WTC11 (cell line): ENCODE measurements around the gene COX5A. TPM values are rescaled to one million over a fixed set of nuclear protein-coding genes. Genes with fewer than 3 reads are reported as not detected.

Source experiments
- ATAC-seq: fragments of 200-7000 bp; cut with Tn5 transposase; 2 replicates; pipeline ENCODE4 v1.10.0; 2021; ENCODE audit warnings: mild to moderate bottlenecking, moderate library complexity
- CTCF ChIA-PET: fragments of 300-600 bp; sonication (Branson Sonifier 250); formaldehyde crosslinking; loops from one replicate; lab custom pipeline; 2021; ENCODE audit warnings: antibody characterized with exemption; lab: Charles Lee
- POLR2A ChIA-PET: fragments of 350-600 bp; sonication (Branson Sonifier 250); formaldehyde crosslinking; loops from one replicate; lab custom pipeline; 2021; ENCODE audit warnings: antibody characterized with exemption; lab: Charles Lee
- DNase-seq: peaks from one replicate; pipeline ENCODE4 v3.0.0; 2021; ENCODE audit warnings: low spot score
- H3K27ac Mint-ChIP-seq: 2 replicates; pipeline ENCODE4 v1.8.0; 2021; ENCODE audit warnings: mixed read lengths
- H3K27me3 Mint-ChIP-seq: 2 replicates; pipeline ENCODE4 v1.8.0; 2021; ENCODE audit warnings: low read depth, mild to moderate bottlenecking, moderate library complexity, mixed read lengths
- H3K36me3 Mint-ChIP-seq: 2 replicates; pipeline ENCODE4 v1.8.0; 2021; ENCODE audit warnings: mixed read lengths
- H3K4me1 Mint-ChIP-seq: 2 replicates; pipeline ENCODE4 v1.8.0; 2022; ENCODE audit warnings: mixed read lengths
- H3K4me3 Mint-ChIP-seq: 2 replicates; pipeline ENCODE4 v1.8.0; 2021; ENCODE audit warnings: mild to moderate bottlenecking, moderate library complexity, mixed read lengths
- H3K9me3 Mint-ChIP-seq: 2 replicates; pipeline ENCODE4 v1.8.0; 2021; ENCODE audit warnings: mixed read lengths
- EMX1 ChIP-seq: fragments of 250-450 bp; sonication (Bioruptor Pico); IDR thresholded peaks from 2 replicates; pipeline ENCODE4 v1.8.0; 2021; ENCODE audit warnings: mild to moderate bottlenecking
- ESRRA ChIP-seq: sonication (generic); formaldehyde crosslinking; IDR thresholded peaks from 2 replicates; pipeline ENCODE4 v1.8.1; 2022; ENCODE audit warnings: mild to moderate bottlenecking, missing genetic modification reagents, borderline replicate concordance
- FOXJ3 ChIP-seq: sonication (generic); formaldehyde crosslinking; IDR thresholded peaks from 2 replicates; pipeline ENCODE4 v1.9.0; 2021; ENCODE audit warnings: missing genetic modification reagents, mild to moderate bottlenecking, borderline replicate concordance
- FOXK1 ChIP-seq: sonication (generic); formaldehyde crosslinking; IDR thresholded peaks from 2 replicates; pipeline ENCODE4 v1.8.0; 2022; ENCODE audit warnings: mild to moderate bottlenecking, moderate library complexity, missing genetic modification reagents
- FOXP1 ChIP-seq: sonication (generic); formaldehyde crosslinking; IDR thresholded peaks from 2 replicates; pipeline ENCODE4 v1.8.0; 2022; ENCODE audit warnings: missing genetic modification reagents, mild to moderate bottlenecking, moderate library complexity, borderline replicate concordance
- IRF2 ChIP-seq: sonication (generic); formaldehyde crosslinking; IDR thresholded peaks from 2 replicates; pipeline ENCODE4 v1.8.0; 2022; ENCODE audit warnings: low read depth, missing genetic modification reagents, borderline replicate concordance
- JUN ChIP-seq: sonication (generic); formaldehyde crosslinking; IDR thresholded peaks from 2 replicates; pipeline ENCODE4 v1.8.0; 2023; ENCODE audit warnings: mild to moderate bottlenecking, missing genetic modification reagents
- NR1H2 ChIP-seq: sonication (generic); formaldehyde crosslinking; IDR thresholded peaks from 2 replicates; pipeline ENCODE4 v1.9.0; 2021; ENCODE audit warnings: mild to moderate bottlenecking, moderate library complexity, missing genetic modification reagents
- SMAD3 ChIP-seq: sonication (generic); formaldehyde crosslinking; IDR thresholded peaks from 2 replicates; pipeline ENCODE4 v1.8.0; 2022; ENCODE audit warnings: missing genetic modification reagents, mild to moderate bottlenecking, borderline replicate concordance
- SOX15 ChIP-seq: fragments of 250-450 bp; sonication (Bioruptor Pico); IDR thresholded peaks from 2 replicates; pipeline ENCODE4 v1.9.0; 2021; ENCODE audit warnings: mild to moderate bottlenecking
- SP1 ChIP-seq: sonication (generic); formaldehyde crosslinking; conservative IDR thresholded peaks from 2 replicates; pipeline ENCODE4 v1.8.1; 2022; ENCODE audit warnings: missing genetic modification reagents
- TP53 ChIP-seq: sonication (generic); formaldehyde crosslinking; IDR thresholded peaks from 2 replicates; pipeline ENCODE4 v1.8.1; 2023; ENCODE audit warnings: mild to moderate bottlenecking, missing genetic modification reagents
- ZNF121 ChIP-seq: sonication (generic); formaldehyde crosslinking; IDR thresholded peaks from 2 replicates; pipeline ENCODE4 v1.8.0; 2023; ENCODE audit warnings: missing genetic modification reagents
- ZNF263 ChIP-seq: sonication (generic); formaldehyde crosslinking; IDR thresholded peaks from 2 replicates; pipeline ENCODE4 v1.8.1; 2022; ENCODE audit warnings: low read depth, mild to moderate bottlenecking, moderate library complexity, missing genetic modification reagents
- total RNA-seq: library from RNA; stranded (reverse); gene quantifications from 3 replicates; pipeline ENCODE4 v1.2.3, GENCODE V29; 2021
- TF ChIP-seq, protein P1 (sequence below): fragments of 250-450 bp; sonication (Bioruptor Pico); IDR thresholded peaks from 2 replicates; pipeline ENCODE4 v1.9.0; 2021; ENCODE audit warnings: mild to moderate bottlenecking
- TF ChIP-seq, protein P2 (sequence below): fragments of 250-450 bp; sonication (Bioruptor Pico); IDR thresholded peaks from 2 replicates; pipeline ENCODE4 v1.9.0; 2021; ENCODE audit warnings: mild to moderate bottlenecking
- TF ChIP-seq, protein P3 (sequence below): sonication (generic); formaldehyde crosslinking; IDR thresholded peaks from 2 replicates; pipeline ENCODE4 v1.8.1; 2022; ENCODE audit warnings: missing genetic modification reagents, borderline replicate concordance
- TF ChIP-seq, protein P4 (sequence below): fragments of 250-450 bp; sonication (Bioruptor Pico); IDR thresholded peaks from 2 replicates; pipeline ENCODE4 v1.8.0; 2021; ENCODE audit warnings: mild to moderate bottlenecking
- TF ChIP-seq, protein P5 (sequence below): fragments of 200-600 bp; IDR thresholded peaks from 2 replicates; pipeline ENCODE4 v1.8.0; 2022; ENCODE audit warnings: antibody characterized with exemption
- TF ChIP-seq, protein P6 (sequence below): sonication (generic); formaldehyde crosslinking; IDR thresholded peaks from 2 replicates; pipeline ENCODE4 v1.8.1; 2023; ENCODE audit warnings: mild to moderate bottlenecking, missing genetic modification reagents

Gene COX5A
- total RNA-seq, 1 experiment from 2014 or later, result 354 TPM

DNA sequence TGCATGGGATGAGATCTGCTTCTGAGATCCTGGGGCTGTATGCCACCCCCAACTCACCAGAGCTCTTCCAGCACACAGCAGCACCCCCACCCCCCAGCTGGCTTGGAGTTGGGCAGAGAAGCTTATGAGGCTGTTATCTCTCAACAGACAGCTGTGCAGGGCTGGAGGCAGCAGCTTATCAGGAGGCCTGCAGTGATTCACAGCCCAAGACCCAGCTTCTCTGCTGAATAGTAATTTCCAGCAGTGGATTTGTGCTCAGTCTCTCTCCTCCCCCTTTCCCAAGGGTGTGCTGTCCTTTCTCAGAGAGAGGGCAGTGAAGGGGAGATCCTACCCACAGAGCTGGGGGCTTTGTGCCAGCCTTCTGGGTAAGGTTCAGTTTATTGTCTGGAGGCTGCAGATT, 16.6 kb upstream of the COX5A start:
- TF ChIP-seq FOXJ3 (no peak), SMAD3 (no peak), SOX15 (CRISPR knock-in tag) (no peak), ZNF263 (no peak), JUN (CRISPR knock-in tag) (no peak), SP1 (CRISPR knock-in tag) (no peak), IRF2 (no peak)
- TF ChIP-seq, protein P1, sequence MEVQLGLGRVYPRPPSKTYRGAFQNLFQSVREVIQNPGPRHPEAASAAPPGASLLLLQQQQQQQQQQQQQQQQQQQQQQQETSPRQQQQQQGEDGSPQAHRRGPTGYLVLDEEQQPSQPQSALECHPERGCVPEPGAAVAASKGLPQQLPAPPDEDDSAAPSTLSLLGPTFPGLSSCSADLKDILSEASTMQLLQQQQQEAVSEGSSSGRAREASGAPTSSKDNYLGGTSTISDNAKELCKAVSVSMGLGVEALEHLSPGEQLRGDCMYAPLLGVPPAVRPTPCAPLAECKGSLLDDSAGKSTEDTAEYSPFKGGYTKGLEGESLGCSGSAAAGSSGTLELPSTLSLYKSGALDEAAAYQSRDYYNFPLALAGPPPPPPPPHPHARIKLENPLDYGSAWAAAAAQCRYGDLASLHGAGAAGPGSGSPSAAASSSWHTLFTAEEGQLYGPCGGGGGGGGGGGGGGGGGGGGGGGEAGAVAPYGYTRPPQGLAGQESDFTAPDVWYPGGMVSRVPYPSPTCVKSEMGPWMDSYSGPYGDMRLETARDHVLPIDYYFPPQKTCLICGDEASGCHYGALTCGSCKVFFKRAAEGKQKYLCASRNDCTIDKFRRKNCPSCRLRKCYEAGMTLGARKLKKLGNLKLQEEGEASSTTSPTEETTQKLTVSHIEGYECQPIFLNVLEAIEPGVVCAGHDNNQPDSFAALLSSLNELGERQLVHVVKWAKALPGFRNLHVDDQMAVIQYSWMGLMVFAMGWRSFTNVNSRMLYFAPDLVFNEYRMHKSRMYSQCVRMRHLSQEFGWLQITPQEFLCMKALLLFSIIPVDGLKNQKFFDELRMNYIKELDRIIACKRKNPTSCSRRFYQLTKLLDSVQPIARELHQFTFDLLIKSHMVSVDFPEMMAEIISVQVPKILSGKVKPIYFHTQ, result no peak
- TF ChIP-seq, protein P2, sequence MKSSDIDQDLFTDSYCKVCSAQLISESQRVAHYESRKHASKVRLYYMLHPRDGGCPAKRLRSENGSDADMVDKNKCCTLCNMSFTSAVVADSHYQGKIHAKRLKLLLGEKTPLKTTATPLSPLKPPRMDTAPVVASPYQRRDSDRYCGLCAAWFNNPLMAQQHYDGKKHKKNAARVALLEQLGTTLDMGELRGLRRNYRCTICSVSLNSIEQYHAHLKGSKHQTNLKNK (CRISPR knock-in tag), result no peak
- DNase-seq, result no peak
- POLR2A ChIA-PET, result no interaction called here
- no peaks in the 10 kb centered on the region for H3K36me3 Mint-ChIP-seq
- no peaks in the 10 kb centered on the region for H3K9me3 Mint-ChIP-seq
- H3K27me3 Mint-ChIP-seq, result peaks cover 35% of the 10 kb centered on the region
- H3K4me1 Mint-ChIP-seq, result peaks cover 47% of the 10 kb centered on the region
- ATAC-seq, result no peak
- CTCF ChIA-PET, result interaction anchor here (1.0 to 4.0 kb wide), 7 partner anchors 12 to 413 kb away, joined by 3 to 24 read pairs (median 3); no protein-coding TSS in a partner anchor
- H3K27ac Mint-ChIP-seq, result no peak overlapping the region
- H3K4me3 Mint-ChIP-seq, result peak overlapping the region; percentile 86

DNA sequence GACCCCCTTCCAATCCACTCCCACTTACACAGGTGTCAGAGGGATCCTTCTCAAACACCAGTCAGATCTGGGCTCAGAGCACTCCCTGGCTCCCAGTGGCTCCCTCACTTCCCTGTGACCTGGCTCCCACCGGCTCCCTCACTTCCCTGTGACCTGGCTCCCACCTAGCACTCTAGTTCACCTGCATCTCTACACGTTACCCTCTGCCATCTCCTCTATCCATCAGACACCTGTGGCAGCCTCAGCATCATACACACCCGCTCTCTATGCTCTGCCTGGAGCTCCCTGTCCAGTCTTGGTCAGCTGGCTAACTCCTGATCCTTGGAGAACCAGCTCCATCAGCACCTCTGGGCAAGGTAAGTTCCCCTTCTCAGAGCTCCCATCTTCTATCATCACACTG, 13.1 kb upstream of the COX5A start:
- peaks cover 12% of the 10 kb centered on the region for H3K27me3 Mint-ChIP-seq
- H3K4me3 Mint-ChIP-seq, result no peak overlapping the region; the same call in 1 of the 2 replicates
- ChIA-PET CTCF (interaction anchor here (0.5 to 3.5 kb wide), 50 partner anchors 8 to 735 kb away, joined by 3 to 43 read pairs (median 4); partner anchors contain the start of genes COX5A, CPLX3, FAM219B and LMAN1L), POLR2A (interaction anchor here (1.0 kb wide), 2 partner anchors 8 to 13 kb away, joined by 3 to 4 read pairs; partner anchors contain the start of gene COX5A)
- peak overlapping the region; percentile 35 for H3K27ac Mint-ChIP-seq
- no peak for DNase-seq
- no peaks in the 10 kb centered on the region for H3K9me3 Mint-ChIP-seq
- ATAC-seq, result peak; percentile 6
- TF ChIP-seq, protein P3, sequence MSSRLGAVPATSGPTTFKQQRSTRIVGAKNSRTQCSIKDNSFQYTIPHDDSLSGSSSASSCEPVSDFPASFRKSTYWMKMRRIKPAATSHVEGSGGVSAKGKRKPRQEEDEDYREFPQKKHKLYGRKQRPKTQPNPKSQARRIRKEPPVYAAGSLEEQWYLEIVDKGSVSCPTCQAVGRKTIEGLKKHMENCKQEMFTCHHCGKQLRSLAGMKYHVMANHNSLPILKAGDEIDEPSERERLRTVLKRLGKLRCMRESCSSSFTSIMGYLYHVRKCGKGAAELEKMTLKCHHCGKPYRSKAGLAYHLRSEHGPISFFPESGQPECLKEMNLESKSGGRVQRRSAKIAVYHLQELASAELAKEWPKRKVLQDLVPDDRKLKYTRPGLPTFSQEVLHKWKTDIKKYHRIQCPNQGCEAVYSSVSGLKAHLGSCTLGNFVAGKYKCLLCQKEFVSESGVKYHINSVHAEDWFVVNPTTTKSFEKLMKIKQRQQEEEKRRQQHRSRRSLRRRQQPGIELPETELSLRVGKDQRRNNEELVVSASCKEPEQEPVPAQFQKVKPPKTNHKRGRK (CRISPR knock-in tag), result no peak
- peak; percentile 41; the same call in 1 of the 2 replicates for TF ChIP-seq FOXP1 (CRISPR knock-in tag)
- peaks cover 41% of the 10 kb centered on the region for H3K4me1 Mint-ChIP-seq
- H3K36me3 Mint-ChIP-seq, result no peaks in the 10 kb centered on the region

DNA sequence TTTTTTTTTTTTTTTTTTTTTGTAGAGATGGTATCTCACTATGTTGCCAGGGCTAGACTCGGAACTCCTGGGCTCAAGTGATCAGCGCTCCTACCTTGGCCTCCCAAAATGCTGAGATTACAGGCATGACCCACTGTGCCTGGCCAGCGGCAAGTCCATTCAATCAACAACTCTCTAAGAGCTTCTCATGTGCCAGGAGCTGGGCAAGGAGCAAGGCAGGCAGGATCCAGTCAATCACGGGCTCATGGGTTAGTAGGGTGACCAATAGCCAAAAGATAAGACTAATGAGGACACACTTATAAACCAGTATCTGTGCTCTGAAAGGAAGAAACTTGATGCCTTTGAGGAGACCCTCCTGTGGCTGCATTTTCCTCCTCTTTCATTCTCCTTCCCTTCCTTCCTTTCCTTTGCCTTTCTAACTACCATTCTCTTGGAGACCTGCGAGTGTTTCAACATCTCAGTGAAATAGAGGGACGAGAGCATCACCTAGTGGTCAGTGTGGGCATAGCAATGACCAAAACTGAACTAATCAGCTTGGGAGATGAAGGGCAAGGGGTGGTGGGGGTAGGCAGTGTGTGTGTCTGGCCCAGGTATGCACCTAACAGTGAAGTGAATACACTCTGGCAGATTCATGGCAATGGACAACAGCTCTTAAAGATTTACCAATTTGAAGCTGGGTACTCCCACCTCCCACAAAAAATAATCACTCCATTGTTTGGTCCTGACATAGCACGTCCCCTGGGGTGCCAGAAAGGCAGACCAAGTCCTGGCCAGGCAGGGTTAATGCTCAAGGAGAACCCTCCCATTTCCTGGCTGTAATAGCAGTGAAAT, 12.4 kb upstream of the COX5A start:
- CTCF ChIA-PET, result interaction anchor here (0.5 to 3.5 kb wide), 54 partner anchors 9 to 736 kb away, joined by 3 to 43 read pairs (median 4); partner anchors contain the start of genes C15orf39, COX5A, CPLX3 and FAM219B
- Mint-ChIP-seq H3K27me3 (peaks cover 5% of the 10 kb centered on the region), H3K4me1 (peaks cover 36% of the 10 kb centered on the region), H3K4me3 (no peak overlapping the region), H3K27ac (peak overlapping the region; percentile 36), H3K9me3 (no peaks in the 10 kb centered on the region), H3K36me3 (no peaks in the 10 kb centered on the region)
- POLR2A ChIA-PET, result interaction anchor here (1.0 kb wide), 4 partner anchors 9 to 190 kb away, joined by 3 to 4 read pairs (median 3); partner anchors contain the start of gene COX5A
- peak; percentile 94 for DNase-seq
- peak; percentile 79 for ATAC-seq
- TF ChIP-seq FOXK1, result 0 out of 2 replicates have a peak, but pooled peaks have one; percentile 23
- TF ChIP-seq, protein P4, sequence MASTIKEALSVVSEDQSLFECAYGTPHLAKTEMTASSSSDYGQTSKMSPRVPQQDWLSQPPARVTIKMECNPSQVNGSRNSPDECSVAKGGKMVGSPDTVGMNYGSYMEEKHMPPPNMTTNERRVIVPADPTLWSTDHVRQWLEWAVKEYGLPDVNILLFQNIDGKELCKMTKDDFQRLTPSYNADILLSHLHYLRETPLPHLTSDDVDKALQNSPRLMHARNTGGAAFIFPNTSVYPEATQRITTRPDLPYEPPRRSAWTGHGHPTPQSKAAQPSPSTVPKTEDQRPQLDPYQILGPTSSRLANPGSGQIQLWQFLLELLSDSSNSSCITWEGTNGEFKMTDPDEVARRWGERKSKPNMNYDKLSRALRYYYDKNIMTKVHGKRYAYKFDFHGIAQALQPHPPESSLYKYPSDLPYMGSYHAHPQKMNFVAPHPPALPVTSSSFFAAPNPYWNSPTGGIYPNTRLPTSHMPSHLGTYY (CRISPR knock-in tag), result peak; percentile 39; the same call in 1 of the 2 replicates
- no peak for TF ChIP-seq ESRRA
- TF ChIP-seq, protein P5, sequence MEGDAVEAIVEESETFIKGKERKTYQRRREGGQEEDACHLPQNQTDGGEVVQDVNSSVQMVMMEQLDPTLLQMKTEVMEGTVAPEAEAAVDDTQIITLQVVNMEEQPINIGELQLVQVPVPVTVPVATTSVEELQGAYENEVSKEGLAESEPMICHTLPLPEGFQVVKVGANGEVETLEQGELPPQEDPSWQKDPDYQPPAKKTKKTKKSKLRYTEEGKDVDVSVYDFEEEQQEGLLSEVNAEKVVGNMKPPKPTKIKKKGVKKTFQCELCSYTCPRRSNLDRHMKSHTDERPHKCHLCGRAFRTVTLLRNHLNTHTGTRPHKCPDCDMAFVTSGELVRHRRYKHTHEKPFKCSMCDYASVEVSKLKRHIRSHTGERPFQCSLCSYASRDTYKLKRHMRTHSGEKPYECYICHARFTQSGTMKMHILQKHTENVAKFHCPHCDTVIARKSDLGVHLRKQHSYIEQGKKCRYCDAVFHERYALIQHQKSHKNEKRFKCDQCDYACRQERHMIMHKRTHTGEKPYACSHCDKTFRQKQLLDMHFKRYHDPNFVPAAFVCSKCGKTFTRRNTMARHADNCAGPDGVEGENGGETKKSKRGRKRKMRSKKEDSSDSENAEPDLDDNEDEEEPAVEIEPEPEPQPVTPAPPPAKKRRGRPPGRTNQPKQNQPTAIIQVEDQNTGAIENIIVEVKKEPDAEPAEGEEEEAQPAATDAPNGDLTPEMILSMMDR, result peak; percentile 95
- TF ChIP-seq NR1H2 (CRISPR knock-in tag), result no peak
- no peak for TF ChIP-seq TP53 (CRISPR knock-in tag)
- 0 out of 2 replicates have a peak, but pooled peaks have one; percentile 11 for TF ChIP-seq ZNF121
- TF ChIP-seq, protein P6, sequence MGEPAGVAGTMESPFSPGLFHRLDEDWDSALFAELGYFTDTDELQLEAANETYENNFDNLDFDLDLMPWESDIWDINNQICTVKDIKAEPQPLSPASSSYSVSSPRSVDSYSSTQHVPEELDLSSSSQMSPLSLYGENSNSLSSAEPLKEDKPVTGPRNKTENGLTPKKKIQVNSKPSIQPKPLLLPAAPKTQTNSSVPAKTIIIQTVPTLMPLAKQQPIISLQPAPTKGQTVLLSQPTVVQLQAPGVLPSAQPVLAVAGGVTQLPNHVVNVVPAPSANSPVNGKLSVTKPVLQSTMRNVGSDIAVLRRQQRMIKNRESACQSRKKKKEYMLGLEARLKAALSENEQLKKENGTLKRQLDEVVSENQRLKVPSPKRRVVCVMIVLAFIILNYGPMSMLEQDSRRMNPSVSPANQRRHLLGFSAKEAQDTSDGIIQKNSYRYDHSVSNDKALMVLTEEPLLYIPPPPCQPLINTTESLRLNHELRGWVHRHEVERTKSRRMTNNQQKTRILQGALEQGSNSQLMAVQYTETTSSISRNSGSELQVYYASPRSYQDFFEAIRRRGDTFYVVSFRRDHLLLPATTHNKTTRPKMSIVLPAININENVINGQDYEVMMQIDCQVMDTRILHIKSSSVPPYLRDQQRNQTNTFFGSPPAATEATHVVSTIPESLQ, result no peak
- no peak for TF ChIP-seq SOX15 (CRISPR knock-in tag)
- no peak for TF ChIP-seq EMX1 (CRISPR knock-in tag)
